Lung (tissue), 12 donors: ENCODE results near the gene COX7A2. TPM values are rescaled to one million over a fixed set of nuclear protein-coding genes. Genes with fewer than 3 reads are reported as not detected.
A peak's percentile ranks its signal among the peaks of the same experiment; 100 is the strongest.

Experiments
- ATAC-seq: fragments of 200-7000 bp; cut with Tn5 transposase; one replicate; pipeline ENCODE4 v1.9.1; 2020; ENCODE audit warnings: moderate number of reproducible peaks; ENCODE audit not compliant: insufficient read depth, low FRiP score
- DNase-seq, 3 donors: peaks; one replicate each; pipeline ENCODE4 v3.0.0-alpha.2; 2013 to 2017
- H3K27ac ChIP-seq, 2 donors: one replicate each; pipeline ENCODE4 v1.5.1; 2013; ENCODE audit warnings: mild to moderate bottlenecking in 2 of 2, moderate library complexity in 2 of 2, control low read depth in 1 of 2, inconsistent platforms in 1 of 2, low read depth in 1 of 2, low read length in 1 of 2
- H3K27me3 ChIP-seq, 3 donors: one replicate each; pipeline ENCODE4 v1.5.1; 2013; ENCODE audit warnings: low read length in 2 of 3; ENCODE audit not compliant: control insufficient read depth in 3 of 3, insufficient read depth in 3 of 3
- H3K36me3 ChIP-seq, 4 donors: one replicate each; pipeline ENCODE4 v1.5.1; 2013; ENCODE audit warnings: low read length in 4 of 4, mild to moderate bottlenecking in 1 of 4, moderate library complexity in 1 of 4; ENCODE audit not compliant: control insufficient read depth in 4 of 4, insufficient read depth in 4 of 4
- H3K4me1 ChIP-seq, 5 donors: one replicate each; pipeline ENCODE4 v1.5.1; 2013; ENCODE audit warnings: low read length in 5 of 5, mild to moderate bottlenecking in 2 of 5, moderate library complexity in 1 of 5; ENCODE audit not compliant: control insufficient read depth in 5 of 5, insufficient read depth in 5 of 5
- H3K4me3 ChIP-seq: one replicate; pipeline ENCODE4 v1.5.1; 2013; ENCODE audit warnings: mild to moderate bottlenecking, control low read depth, moderate library complexity
- H3K9ac ChIP-seq, 2 donors: one replicate each; pipeline ENCODE4 v1.5.1; 2013; ENCODE audit warnings: low read length in 2 of 2, control low read depth in 1 of 2; ENCODE audit not compliant: insufficient read depth in 1 of 2
- H3K9me3 ChIP-seq, 4 donors: one replicate each; pipeline ENCODE4 v1.5.1; 2013; ENCODE audit warnings: low read length in 3 of 4, mild to moderate bottlenecking in 1 of 4, moderate library complexity in 1 of 4; ENCODE audit not compliant: control insufficient read depth in 4 of 4, insufficient read depth in 3 of 4
- WGBS, 2 donors: extraction: QIAGEN DNeasy Blood & Tissue Kit; methylation state at CpG; one replicate each; pipeline ENCODE4 v1.1.7; 2013; 5-methylcytosine and 5-hydroxymethylcytosine counted together
- polyA plus RNA-seq, 2 donors: library from polyadenylated mRNA; stranded (reverse); fragments of 200-250 nt; gene quantifications; one replicate each; pipeline ENCODE4 v1.2.1, GENCODE V29; 2013
- total RNA-seq, 2 donors: library from RNA; depleted of rRNA in 1 of 2; stranded (reverse); fragments of >200 nt in 1 of 2; gene quantifications; one replicate each; pipeline ENCODE4 v1.2.1, GENCODE V29; 2014 to 2021
- TF ChIP-seq, protein P1 (sequence below): IDR thresholded peaks from 2 replicates; pipeline ENCODE4 v1.5.1; 2012; ENCODE audit warnings: mild to moderate bottlenecking; ENCODE audit errors: control extremely low read depth, extremely low read depth
- donor health status: control.
- donor health status: control.
- donor health status: Bipolar disorder and iron deficiency.
- donor health status: healthy.
- donor health status: DM: yes; HTN: yes; CAD: no.

Gene COX7A2
- total and polyA plus RNA-seq, 4 donors, result 43.1 to 557 (median 398) TPM

DNA sequence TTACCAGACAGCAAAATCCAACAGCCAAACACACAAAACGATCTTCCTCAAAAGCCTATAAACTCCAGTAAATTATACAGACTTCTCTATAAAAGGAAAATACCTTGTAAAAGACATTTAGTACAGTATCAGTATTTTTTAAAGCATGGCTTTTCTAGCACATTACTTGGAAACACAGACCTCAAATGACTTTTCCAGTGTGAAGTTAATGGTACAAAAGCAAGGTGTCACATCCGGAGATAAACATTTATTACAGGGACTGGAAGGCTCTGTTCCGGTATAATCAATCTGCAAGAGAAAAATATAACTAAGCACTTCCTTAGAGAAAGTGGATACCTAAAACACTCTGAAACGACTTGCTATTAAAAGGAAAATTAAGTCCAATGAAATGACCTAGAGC lies 23.9 kb upstream of the COX7A2 start:
- WGBS, 2 donors, result 39 to 51% methylated on average over 4 of the region's 4 CpGs
- Histone ChIP-seq H3K4me3 (no peak overlapping the region), H3K27ac (no peak overlapping the region), H3K27me3 (no peaks in the 10 kb centered on the region), H3K9ac (no peak overlapping the region), H3K36me3 (peaks cover 0 to 13% (median 5%) of the 10 kb centered on the region in 4 donors), H3K9me3 (no peaks in the 10 kb centered on the region), H3K4me1 (peaks cover 0 to 10% (median 4%) of the 10 kb centered on the region in 5 donors)
- DNase-seq, result peak in 1 of 3 donors; percentile 31
- TF ChIP-seq, protein P1, sequence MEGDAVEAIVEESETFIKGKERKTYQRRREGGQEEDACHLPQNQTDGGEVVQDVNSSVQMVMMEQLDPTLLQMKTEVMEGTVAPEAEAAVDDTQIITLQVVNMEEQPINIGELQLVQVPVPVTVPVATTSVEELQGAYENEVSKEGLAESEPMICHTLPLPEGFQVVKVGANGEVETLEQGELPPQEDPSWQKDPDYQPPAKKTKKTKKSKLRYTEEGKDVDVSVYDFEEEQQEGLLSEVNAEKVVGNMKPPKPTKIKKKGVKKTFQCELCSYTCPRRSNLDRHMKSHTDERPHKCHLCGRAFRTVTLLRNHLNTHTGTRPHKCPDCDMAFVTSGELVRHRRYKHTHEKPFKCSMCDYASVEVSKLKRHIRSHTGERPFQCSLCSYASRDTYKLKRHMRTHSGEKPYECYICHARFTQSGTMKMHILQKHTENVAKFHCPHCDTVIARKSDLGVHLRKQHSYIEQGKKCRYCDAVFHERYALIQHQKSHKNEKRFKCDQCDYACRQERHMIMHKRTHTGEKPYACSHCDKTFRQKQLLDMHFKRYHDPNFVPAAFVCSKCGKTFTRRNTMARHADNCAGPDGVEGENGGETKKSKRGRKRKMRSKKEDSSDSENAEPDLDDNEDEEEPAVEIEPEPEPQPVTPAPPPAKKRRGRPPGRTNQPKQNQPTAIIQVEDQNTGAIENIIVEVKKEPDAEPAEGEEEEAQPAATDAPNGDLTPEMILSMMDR, result no peak
- ATAC-seq, result no peak

DNA sequence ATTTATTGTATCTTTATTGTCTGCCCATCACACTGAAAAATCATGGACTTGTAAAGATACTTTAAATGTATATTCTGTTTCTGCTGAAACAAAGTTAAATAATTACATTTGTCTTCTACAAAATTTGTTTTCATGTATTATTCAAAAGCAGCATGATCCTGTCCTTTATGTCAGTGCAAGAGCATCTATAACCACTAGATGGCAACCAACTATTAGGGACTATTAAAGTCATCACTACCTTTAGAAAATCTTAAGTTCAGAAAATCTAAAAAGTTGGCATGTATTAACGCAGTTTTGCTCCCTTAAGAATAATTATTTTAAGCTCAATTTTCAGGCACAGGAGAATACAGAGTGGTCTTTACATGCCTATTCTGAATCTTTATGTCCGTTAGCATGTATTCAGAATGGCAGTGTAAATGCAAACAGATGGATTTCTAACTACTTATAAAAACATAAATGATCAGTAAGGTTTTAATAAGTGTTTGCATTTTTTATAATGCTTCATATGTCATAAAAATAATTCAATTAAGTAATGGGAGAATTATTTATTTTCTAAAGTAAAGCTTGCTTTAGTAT lies 23.2 kb upstream of the COX7A2 start:
- Histone ChIP-seq H3K27ac (no peak overlapping the region), H3K9me3 (no peaks in the 10 kb centered on the region), H3K4me1 (peaks cover 0 to 10% (median 4%) of the 10 kb centered on the region in 5 donors), H3K27me3 (no peaks in the 10 kb centered on the region), H3K9ac (no peak overlapping the region), H3K36me3 (peaks cover 0 to 11% (median 5%) of the 10 kb centered on the region in 4 donors), H3K4me3 (no peak overlapping the region)
- 53 to 57% methylated on average over 2 of the region's 2 CpGs for WGBS, 2 donors
- ATAC-seq (peak; percentile 84), DNase-seq (peak in 2 of 3 donors; percentile 69 to 77)
- TF ChIP-seq, protein P1, result peak; percentile 60

DNA sequence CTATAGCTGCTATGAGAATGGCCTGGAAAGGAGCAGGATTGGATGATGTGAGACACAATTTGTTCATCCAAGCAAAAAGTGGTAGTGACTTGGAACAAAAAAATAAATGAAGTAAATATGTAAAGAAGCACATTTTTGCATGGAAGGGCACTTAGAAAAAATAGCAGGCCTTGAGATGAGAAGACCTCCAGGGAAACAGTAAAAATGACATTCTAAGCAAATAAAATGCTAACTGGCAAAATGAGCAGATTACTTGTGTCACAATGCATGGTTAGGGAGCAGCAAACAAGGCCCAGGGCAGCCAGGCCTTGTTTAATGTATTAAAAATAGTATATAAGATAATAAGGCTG lies 19.8 kb upstream of the COX7A2 start:
- Histone ChIP-seq H3K27me3 (no peaks in the 10 kb centered on the region), H3K4me1 (peaks cover 0 to 10% (median 4%) of the 10 kb centered on the region in 5 donors), H3K36me3 (peaks cover 8 to 20% (median 9%) of the 10 kb centered on the region in 4 donors), H3K27ac (no peak overlapping the region), H3K9ac (peak overlapping the region in 1 of 2 donors; percentile 20), H3K4me3 (no peak overlapping the region), H3K9me3 (no peaks in the 10 kb centered on the region)
- TF ChIP-seq, protein P1, result no peak
- ATAC-seq, result no peak
- peak in 1 of 3 donors; percentile 65 for DNase-seq
